Daoy (cell line): ENCODE measurements around the gene PLEKHG3. TPM values are rescaled to one million over a fixed set of nuclear protein-coding genes. Genes with fewer than 3 reads are reported as not detected.

ENCODE experiments used
- DNase-seq: peaks from one replicate; pipeline ENCODE4 v3.0.0-alpha.2; 2015; ENCODE audit warnings: low read depth
- total RNA-seq: library from RNA; depleted of rRNA; stranded (reverse); fragments of >200 nt; shearing (Covaris generic); gene quantifications from 2 replicates; pipeline ENCODE4 v1.2.3, GENCODE V29; 2014

PLEKHG3 gene
- total RNA-seq, 1 experiment from 2014 or later, result 30.9 TPM

DNA sequence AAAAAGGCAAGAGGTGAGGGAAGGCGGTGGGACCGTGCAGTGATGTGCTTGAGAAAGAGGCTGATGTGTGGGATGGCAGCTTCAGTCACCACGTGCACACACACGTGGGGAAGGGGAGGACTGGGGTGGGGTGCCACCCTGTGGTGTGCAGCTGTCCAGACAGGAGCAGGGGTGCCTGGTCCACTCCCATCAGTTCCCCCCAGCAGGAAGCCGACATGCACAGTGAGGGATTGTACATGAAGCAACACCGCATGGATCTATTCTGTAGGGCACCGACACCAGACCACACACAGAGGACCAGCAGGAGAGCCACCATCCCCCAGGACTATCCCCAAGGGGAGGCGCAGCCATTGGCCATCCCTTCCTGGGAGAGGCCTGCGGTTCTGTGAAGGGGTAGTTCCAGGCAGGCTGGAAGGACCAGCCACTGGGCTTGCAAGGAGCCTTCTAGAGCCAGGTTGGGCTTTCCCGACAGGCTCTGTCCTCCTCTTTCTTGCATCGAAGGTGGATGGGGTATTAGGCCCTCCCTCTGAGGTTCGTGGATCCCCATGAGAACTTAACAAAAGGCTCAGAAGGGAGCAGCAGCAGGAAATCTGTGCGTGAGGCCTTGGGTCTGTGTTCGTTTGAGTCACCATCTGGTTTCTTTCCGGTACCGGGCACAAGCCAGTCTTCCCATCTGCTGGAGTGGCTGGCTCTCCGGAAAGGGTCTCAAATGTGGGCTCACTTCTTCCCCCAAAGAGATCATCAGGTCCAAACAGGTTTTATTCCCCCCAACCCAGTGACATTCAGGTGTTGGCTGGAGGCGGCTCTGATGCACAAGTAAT, 59.8 kb downstream of the PLEKHG3 start:
- DNase-seq, result peak; percentile 78

GRCh38 chr14:64764641-64765520, 60.7 kb downstream of the PLEKHG3 start:
- DNase-seq, result peak; percentile 88

GRCh38 chr14:64765740-64766302, 61.6 kb downstream of the PLEKHG3 start:
- DNase-seq, result no peak

DNA sequence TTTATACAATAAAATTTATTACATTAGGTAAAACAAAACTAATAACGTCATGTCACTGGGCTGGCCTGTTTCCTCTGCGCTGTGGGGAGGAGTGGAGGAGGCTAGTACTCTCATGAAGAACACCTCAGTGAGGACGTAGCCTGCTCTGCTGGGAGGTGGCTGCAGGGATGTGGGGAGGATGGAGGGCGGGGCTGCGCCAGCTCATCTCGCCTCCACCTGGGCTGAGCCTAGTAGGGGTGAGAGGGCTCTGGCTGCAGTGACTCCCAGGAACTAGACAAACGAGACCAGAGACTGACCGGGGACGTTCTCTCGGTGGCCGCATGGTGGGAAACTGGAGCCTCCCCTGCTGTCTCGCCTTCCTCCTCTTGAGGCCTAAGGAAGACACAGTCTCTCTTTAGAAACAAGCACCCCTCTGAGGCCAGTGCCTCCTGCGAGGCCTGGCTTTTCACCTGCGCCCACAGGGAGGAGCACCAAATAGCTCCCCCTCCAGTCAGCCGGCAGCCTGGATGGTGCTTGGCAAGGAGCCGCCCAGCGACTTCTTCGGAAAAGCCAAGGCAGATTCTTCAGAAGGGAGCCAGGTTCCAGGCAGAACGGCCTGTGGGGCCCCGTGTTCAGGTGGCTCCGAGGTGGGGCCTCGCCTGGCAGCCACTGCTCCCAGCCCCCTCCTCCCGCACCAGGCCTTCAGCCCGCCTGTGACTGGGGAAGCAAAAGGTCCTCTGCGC, 62.4 kb downstream of the PLEKHG3 start:
- peak; percentile 30 for DNase-seq

GRCh38 chr14:64767215-64767964, 63.2 kb downstream of the PLEKHG3 start:
- no peak for DNase-seq

DNA sequence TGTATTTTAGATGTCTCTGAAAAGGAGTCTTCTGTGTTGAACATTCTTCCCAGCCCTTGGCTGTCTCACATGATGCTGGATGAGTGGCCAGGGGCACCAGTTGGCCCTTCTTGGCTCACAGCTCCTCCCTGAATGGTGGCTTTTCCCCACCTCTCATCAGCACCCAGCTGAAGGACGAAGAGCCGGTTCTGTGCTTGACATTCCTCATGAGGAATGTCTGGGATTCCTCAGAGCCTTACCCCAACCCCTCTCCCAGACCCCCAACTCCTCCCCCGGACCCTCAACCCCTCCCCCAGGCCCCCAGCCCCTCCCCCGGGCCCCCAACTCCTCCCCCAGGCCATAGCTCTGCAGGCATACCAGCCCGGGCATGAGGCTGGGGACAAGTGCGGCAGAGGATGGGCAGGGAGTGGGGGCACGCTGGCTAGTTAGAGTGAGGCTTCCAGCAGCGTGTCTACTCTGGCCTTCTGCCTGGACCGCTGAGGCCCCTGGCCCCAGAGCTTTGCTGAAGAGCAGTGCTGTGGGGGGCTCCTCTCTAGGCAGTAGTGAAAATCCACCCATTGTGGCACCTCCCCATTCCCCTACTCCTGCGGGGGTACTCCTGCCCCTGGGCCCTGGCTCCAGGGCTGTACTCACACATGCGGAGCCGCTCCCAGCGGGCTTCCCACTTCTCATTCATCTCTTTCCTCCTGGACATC, 64.3 kb downstream of the PLEKHG3 start:
- no peak for DNase-seq

DNA sequence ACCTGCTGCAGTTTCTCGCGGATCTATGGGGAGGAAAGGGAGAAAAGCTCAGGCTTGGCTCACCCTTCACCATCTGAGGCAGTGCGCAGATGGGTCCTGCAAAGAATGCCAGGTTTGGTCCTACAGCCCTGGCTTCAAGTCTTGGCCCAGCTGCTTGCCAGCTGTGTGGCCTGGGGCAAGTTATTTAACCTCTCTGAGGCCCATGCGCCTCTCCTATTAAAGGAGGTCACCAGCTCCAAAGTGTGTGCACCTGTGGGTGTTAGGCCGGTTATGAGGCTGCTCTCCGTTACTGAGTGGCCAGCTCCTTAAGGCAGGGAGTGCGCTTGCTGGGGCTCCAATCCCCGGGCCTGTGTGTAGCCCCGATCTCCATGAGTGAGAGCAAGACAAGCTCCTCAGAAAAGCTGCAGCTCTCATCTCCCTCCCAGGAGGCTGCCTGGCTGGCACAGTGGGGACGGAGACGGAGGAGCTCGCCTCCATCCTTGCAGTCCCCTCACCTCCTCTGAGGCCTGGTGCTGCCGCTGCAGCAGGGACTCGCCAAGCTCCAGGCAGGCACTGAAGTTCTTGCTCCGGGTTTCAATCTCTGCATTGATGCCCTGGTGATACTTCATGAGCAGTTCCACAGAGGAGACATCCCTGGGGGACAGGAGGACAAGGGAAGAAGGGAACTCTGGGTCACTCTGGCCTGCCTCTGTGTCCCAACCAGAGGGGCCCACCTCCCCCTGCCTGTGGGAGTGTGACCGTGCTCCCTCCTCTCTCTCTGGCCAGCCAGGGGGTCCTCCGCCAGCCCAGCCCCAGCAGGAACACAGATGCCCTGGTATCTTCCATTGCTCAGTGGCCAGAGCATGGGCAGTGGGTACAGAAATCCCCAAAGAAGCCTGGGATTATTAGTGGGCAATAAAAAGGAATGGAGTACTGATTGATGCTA, 65.1 kb downstream of the PLEKHG3 start:
- no peak for DNase-seq

- no peak for DNase-seq
Measured at GRCh38 chr14:64770751-64771150, 66.5 kb downstream of the PLEKHG3 start.

GRCh38 chr14:64771161-64771560, 66.9 kb downstream of the PLEKHG3 start:
- no peak for DNase-seq

DNA sequence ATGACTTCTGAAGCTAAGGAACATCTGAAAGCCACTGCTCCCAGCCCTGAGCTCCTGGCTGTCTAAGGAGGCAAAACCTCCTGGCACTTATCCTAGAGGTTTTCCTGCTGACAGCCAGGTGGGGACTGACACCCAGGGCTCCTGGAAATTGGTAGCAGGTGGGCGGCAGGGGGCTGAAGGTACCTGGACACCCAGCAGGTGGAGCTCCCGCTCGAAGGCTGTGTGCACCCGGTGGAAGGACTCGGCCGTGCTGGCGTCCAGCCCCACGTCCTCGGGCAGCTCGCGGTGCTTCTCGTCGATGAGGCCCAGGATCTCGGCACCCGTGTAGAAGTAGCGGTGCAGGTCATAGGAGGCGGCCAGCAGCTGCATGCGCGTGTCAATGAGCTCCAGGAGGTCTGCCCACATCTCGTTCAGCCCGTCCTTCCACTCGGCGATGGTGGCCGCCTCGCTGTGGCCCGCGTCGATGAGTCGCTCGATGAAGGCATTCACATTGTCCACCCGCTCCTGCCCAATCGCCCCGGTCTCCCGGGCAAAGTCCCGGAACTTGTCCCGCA, 68.2 kb downstream of the PLEKHG3 start:
- no peak for DNase-seq

DNA sequence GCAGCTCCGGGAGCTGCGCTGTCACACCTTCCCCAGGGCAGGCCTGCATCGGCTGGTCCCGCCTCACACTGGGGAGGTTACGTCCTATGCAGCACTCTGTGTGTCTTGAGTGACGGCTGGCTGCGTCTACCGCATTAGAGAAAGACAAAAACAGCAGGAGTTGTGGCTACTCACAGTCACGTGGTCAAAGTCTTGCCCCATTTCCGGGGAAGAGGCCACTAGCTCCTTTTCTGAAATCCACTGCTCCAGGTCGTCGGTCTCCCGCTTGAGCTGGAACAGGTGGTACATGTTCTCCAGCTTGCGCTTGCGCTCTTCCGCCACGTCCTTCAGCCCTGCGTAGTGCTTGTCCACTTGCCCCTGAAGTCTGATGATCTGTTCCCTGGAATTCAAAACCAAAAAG, 68.8 kb downstream of the PLEKHG3 start:
- DNase-seq, result no peak

DNA sequence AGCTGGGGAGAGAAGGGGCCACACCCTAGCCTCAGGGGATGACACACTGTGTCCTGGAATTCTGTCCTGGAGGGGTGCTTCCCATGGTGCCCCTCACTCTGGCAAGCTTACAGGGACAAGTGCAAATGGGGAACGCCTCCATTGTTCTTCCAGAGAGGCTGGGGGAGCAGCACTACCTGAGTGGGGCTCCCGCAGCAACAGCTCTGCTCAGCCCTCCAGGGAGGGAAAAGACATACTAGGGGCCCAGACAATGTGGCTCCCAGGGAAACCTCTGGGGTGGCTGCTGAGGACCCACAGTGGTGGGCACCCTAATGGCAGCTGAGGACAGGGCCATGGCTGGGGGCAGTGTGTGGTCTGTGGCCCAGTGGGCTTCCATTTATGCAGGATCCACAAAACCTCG, 69.4 kb downstream of the PLEKHG3 start:
- DNase-seq, result no peak

DNA sequence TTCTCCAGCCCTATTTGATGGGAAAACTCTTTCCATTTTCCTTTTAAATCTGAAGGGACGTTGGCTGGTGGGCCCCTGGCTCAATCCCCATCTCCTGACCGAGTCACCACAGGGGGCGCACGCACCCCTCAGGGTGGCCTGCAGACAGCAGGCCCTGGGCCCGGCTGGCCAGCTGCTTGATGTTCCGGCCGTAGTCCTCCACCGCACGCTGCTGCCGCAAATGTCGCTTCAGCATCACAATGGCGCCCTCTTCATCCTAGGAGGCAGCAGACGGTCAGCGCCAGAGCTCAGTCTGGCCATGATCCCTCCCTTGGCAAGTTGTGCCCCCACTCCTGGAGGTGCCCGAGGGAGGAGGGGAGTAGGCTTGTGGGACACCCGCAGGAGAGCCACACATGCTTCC, 70.0 kb downstream of the PLEKHG3 start:
- DNase-seq, result no peak

DNA sequence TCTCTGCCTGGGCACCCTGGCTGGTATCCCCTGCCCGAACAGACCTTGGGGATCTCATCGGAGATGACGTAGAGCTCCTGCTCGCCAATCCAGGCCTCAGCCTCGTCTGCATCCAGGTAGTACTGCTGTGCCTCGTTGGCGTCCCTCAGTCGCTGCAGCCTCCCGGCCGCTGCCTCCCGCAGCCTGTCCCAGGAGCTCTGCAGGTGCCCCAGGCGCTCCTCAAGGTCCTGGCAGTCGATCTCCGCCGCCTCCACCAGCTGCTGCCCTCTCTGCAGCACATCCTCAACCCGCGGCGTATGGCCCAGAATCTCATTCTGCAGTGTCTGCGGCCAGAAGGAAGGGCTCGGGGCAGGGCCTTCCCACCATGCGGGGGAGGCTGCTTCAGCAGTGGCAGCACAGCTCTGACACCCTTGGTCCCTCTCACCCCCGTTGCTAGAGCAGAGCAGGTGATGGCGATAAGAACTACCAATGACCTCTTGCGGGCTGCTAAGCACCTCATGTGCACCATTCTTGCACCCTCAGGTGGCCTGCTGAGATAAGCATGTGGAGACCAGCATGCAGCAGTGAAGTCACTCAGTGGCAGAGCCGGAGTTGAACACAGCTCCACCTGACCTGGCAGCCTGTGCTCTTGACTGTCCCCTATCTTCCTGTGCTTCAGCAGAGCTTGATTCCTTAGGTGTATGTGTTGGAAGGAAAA, 71.0 kb downstream of the PLEKHG3 start:
- no peak for DNase-seq

GRCh38 chr14:64777461-64777860, 73.2 kb downstream of the PLEKHG3 start:
- DNase-seq, result no peak

DNA sequence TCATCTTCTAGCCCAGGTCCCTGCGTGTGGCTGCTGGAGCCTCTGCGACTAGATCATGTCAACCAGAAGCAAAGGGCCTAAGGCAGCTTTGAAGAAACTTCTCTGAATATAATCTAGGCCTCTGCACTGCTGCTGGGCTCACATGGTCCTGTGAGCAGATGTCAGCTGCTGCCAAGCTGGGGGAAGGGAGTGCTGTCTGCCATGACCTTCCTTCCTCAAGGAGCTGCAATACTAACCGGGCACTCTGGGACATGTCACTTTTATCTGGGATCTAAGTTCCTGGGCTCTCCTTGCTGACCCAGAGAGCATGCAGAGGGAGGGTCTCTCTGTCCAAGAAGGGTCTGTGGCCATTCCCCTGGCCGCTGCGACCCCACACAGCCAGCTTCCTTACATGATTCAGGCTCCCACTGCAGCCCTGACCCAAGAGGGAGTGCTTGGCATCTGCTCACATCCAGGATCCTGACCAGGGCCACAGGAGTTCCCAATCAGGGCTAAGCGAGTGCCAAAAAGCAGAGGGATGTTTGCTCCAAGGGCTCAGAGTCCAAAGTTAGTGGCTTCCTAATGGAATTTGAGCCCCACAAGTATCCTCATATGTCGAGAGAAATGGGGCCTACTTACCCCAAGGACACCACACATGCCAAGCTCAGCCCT, 74.0 kb downstream of the PLEKHG3 start:
- DNase-seq, result no peak

GRCh38 chr14:64779472-64779871, 75.2 kb downstream of the PLEKHG3 start:
- DNase-seq, result no peak

DNA sequence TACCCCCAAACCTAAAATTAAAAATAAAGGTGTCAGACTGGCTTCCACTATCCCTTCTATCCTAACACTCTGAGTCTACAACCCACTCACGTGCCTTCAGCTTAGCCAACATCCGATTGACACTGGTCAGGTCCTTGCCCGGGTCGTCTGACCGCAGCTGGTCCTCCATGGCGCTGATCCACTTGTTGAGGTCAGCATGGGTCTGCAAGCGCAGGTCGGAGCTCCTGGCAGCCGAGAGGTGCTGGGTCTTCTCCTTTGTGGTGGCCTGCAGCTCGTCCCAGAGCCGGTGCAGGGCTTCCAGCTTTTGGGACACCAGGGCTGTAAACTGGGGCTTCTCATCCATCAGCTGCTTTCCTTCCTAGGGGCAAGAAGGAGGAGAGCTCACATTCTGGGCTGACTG, 78.0 kb downstream of the PLEKHG3 start:
- no peak for DNase-seq
